WI38 (cell line): ENCODE measurements around the gene DACT3.

Source experiments
- H3K4me3 ChIP-seq: 2 replicates; pipeline ENCODE4 v1.5.1; 2011; ENCODE audit warnings: low read depth, mild to moderate bottlenecking, control low read depth, low read length
- CTCF ChIP-seq: IDR thresholded peaks from 2 replicates; pipeline ENCODE4 v1.5.1; 2012; ENCODE audit warnings: low read depth, mild to moderate bottlenecking, control low read depth, low read length

The DACT3 gene

GRCh38 chr19:46650445-46650844, 10.5 kb downstream of the DACT3 start:
- no peak for TF ChIP-seq CTCF
- H3K4me3 ChIP-seq: no peak overlapping the region

DNA sequence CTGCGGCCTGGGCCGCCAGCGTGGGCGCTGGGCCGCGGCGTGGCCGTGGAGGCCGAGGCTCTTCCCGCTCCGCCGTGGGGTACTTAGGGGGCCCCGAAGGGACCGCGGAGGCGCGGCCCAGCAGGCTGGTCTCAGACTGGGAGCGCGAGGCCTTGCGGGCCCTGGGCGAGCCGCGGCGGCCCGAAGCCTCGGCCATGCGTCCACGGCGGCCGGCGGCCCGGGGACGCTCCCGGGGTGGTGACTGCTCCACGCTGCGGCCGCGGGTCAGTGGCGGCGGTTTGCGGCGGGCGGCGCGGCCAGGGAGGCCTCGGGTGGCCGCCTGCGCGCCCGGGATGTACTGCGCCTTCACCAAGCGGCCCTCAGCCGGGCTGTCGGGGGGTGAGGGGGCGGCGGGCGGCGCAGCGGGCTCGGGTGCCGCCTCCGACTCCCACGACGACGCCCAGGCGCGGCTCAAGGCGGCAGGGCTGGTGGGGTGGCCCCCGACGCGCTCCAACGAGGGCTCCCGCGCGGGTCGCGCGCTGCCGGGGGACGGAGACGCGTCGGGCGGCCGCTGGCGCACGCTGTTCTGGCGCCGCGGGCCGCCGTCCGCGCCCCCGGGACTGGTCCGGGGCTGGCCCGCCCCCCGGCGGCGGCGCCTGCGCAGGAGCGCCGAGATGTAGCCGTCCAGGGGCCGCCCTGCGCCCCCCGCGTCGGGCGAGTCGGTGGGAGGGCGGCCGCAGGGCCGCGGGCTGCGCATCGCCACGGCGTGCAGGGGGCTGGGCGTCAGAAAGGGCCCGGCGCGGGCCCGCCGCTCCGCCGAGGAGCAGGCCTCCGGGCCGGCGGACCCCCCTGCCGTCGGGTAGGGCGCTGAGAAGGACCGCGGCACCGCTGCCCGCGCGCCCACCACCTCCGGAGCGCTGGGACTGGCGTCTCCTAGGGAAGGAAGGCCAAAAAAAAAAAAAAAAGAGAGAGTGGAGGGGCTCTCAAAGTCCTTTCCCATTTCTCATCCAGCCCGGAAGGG, 11.7 kb downstream of the DACT3 start:
- no peak overlapping the region for H3K4me3 ChIP-seq

GRCh38 chr19:46648060-46648960, 12.7 kb downstream of the DACT3 start:
- H3K4me3 ChIP-seq: no peak overlapping the region
- TF ChIP-seq CTCF: no peak

More for the DNA sequence above, 11.7 kb downstream of the DACT3 start:
- no peak for TF ChIP-seq CTCF

GRCh38 chr19:46646402-46646801, 14.6 kb downstream of the DACT3 start:
- TF ChIP-seq CTCF: no peak

GRCh38 chr19:46644720-46645119, 16.3 kb downstream of the DACT3 start:
- TF ChIP-seq CTCF: no peak
- no peak overlapping the region for H3K4me3 ChIP-seq

More at GRCh38 chr19:46646402-46646801, 14.6 kb downstream of the DACT3 start:
- no peak overlapping the region for H3K4me3 ChIP-seq

DNA sequence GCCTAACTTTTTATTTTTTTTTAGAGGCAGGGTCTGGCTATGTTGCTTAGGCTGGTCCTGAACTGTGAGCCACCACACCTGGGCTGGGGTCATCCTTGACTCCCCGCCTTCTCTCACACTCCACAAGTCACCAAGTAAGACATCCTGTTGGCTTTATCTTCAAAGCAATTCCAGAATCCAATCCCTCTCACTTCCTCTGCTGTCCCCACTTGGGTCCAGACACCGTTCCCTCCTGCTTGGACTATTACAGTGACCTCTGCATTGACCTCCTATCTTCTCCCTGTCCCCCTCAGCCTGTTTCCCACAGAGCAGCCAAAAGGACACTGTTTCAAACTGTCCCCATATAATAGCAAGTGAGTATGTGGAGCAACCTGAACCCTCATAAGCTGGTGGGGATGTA, 20.3 kb downstream of the DACT3 start:
- no peak for TF ChIP-seq CTCF
- no peak overlapping the region for H3K4me3 ChIP-seq
